ENCODE data around the gene NT5C1B. TPM values are rescaled to one million over a fixed set of nuclear protein-coding genes. Genes with fewer than 3 reads are reported as not detected.

Gene NT5C1B
- total and polyA plus RNA-seq, 4 donors = 0.02 to 0.63 TPM; not detected in 2

DNA sequence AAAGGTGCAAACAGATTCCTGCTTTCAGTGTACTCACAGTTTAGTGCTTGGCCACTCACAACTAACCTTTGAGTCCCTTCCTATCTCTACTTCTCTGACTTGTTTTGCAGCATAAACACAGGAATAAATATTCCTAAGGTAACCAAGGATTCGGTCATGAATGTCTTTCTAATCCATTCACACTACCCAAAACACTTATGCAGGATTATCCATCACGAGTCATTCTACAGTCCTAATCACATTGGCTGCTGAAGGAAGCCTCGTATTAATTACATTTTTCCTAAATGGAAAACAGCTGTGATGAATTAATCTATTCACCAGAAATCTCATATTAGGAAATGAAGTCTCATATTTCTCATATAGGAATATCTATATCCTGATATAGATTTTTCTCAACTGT is 45.2 kb downstream of the NT5C1B start:
- Histone ChIP-seq H3K4me1 (ENCODE audit: control insufficient read depth in 4 of 4, insufficient read depth in 4 of 4, low read length in 3 of 4) (no peaks in the 10 kb centered on the region), H3K9me3 (ENCODE audit: control insufficient read depth in 4 of 4, low read length in 3 of 4) (no peaks in the 10 kb centered on the region), H3K36me3 (ENCODE audit: control insufficient read depth in 4 of 4, insufficient read depth in 3 of 4, low read depth in 1 of 4, low read length in 3 of 4) (no peaks in the 10 kb centered on the region), H3K9ac (ENCODE audit: low read depth in 1 of 2, low read length in 2 of 2) (no peak overlapping the region), H3K27ac (ENCODE audit: low read depth in 1 of 2, low read length in 2 of 2) (no peak overlapping the region), H3K27me3 (ENCODE audit: control insufficient read depth in 4 of 4, insufficient read depth in 4 of 4, low read length in 3 of 4) (no peaks in the 10 kb centered on the region), H3K4me3 (ENCODE audit: low read depth in 1 of 3, low read length in 3 of 3) (no peak overlapping the region)
- DNase-seq (ENCODE audit: low spot score) = no peak
- WGBS = 89% methylated on average over 3 of the region's 3 CpGs
- no peak for TF ChIP-seq RAD21 (IDR thresholded peaks at IDR 0.05)
- no peak for TF ChIP-seq SP1 (IDR thresholded peaks at IDR 0.05)
- no peak for TF ChIP-seq REST (IDR thresholded peaks at IDR 0.05)
- TF ChIP-seq GABPA (IDR thresholded peaks at IDR 0.05 in 1 of 2, conservative IDR thresholded peaks at IDR 0.05 in 1 of 2) = no peak
- no peak for TF ChIP-seq HNF4G (IDR thresholded peaks at IDR 0.05)
- TF ChIP-seq CTCF (IDR thresholded peaks at IDR 0.05; ENCODE audit: low read depth, low read length, missing input control) = no peak
- TF ChIP-seq HNF4A (conservative IDR thresholded peaks at IDR 0.05) = no peak
- TF ChIP-seq JUND (IDR thresholded peaks at IDR 0.05) = no peak
- no peak for TF ChIP-seq EGR1 (IDR thresholded peaks at IDR 0.05; ENCODE audit: low read depth in 2 of 2)
- TF ChIP-seq, protein P1, sequence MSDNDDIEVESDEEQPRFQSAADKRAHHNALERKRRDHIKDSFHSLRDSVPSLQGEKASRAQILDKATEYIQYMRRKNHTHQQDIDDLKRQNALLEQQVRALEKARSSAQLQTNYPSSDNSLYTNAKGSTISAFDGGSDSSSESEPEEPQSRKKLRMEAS (IDR thresholded peaks at IDR 0.05) = no peak
- no peak for TF ChIP-seq FOXA1 (IDR thresholded peaks at IDR 0.05)
- no peak for TF ChIP-seq ATF3 (IDR thresholded peaks at IDR 0.05)
- no peak for TF ChIP-seq TAF1 (conservative IDR thresholded peaks at IDR 0.05)
- TF ChIP-seq NR2F2 (IDR thresholded peaks at IDR 0.05) = no peak
- TF ChIP-seq, protein P2, sequence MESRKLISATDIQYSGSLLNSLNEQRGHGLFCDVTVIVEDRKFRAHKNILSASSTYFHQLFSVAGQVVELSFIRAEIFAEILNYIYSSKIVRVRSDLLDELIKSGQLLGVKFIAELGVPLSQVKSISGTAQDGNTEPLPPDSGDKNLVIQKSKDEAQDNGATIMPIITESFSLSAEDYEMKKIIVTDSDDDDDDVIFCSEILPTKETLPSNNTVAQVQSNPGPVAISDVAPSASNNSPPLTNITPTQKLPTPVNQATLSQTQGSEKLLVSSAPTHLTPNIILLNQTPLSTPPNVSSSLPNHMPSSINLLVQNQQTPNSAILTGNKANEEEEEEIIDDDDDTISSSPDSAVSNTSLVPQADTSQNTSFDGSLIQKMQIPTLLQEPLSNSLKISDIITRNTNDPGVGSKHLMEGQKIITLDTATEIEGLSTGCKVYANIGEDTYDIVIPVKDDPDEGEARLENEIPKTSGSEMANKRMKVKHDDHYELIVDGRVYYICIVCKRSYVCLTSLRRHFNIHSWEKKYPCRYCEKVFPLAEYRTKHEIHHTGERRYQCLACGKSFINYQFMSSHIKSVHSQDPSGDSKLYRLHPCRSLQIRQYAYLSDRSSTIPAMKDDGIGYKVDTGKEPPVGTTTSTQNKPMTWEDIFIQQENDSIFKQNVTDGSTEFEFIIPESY (IDR thresholded peaks at IDR 0.05) = no peak
- no peak for TF ChIP-seq FOXA2 (IDR thresholded peaks at IDR 0.05)
- no peak for TF ChIP-seq RXRA (IDR thresholded peaks at IDR 0.05)
- TF ChIP-seq YY1 (IDR thresholded peaks at IDR 0.05) = no peak
